ENCODE data around the gene TOMM20L.
"Not testable (repeated sequence)": the region's sequence is repeated elsewhere in the genome, so short reads cannot be mapped to it uniquely, and the experiment has no call there.

The TOMM20L gene

DNA sequence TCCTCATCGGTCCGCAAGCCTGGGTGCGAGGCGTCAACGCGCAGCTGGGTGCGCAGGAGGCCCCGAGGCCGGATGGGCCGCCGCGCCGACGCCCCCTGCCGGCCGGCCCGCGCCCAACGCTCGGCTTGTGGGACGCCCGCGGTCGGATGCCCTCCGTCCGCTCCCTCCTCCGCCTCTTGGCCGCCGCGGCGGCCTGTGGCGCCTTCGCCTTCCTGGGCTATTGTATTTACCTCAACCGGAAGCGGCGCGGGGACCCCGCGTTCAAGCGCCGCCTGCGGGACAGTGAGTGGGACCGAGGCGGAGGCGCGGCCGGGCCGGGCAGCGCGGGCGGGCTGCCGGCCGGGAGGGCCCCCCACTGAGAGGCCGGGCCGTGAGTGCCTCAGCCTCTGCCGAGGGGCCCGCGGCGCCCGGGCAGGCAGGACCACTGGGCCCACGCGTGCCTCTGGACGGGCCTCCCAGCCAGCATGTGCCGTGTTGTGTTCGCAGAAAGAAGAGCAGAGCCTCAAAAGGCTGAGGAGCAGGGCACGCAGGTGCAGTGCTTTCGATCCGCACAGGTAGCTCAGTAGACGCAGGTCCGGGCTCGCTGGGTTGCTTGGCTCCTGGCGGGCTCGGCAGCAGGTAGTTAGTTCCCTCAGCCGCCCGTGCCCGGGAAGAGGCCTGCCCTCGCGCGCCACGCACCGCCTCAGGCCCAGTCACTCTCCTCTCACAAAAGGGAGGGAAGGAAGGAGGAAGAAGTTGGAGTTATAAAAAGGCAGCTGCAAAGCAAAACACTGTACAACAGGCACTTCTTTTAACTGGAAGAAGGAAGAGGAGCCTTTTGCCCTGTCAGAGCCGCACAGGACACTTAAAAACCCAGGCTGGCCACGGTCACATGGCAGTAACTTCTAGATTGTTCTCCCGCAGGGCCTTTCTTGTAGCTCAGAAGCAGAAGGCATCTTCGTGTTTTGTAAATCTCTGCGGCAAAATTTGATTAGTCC lies at the start of gene TOMM20L:
TOMM20L (plus strand) TSS at position 119 of the 977 bp plus-strand sequence; CDS start at position 147, 28 bp downstream.
- DNase-seq (ENCODE audit: low read depth) = no peak

GRCh38 chr14:58353516-58354299 lies 42.0 kb upstream of the TOMM20L start:
- DNase-seq (ENCODE audit: low read depth) = no peak

- DNase-seq (ENCODE audit: low read depth) = no peak
Measured at GRCh38 chr14:58354808-58355207, 40.9 kb upstream of the TOMM20L start.

- no peak for DNase-seq (ENCODE audit: low read depth)
Measured at GRCh38 chr14:58356268-58356667, 39.5 kb upstream of the TOMM20L start.

GRCh38 chr14:58362272-58362671 lies 33.5 kb upstream of the TOMM20L start:
- DNase-seq (ENCODE audit: low read depth) = not testable (repeated sequence)

DNA sequence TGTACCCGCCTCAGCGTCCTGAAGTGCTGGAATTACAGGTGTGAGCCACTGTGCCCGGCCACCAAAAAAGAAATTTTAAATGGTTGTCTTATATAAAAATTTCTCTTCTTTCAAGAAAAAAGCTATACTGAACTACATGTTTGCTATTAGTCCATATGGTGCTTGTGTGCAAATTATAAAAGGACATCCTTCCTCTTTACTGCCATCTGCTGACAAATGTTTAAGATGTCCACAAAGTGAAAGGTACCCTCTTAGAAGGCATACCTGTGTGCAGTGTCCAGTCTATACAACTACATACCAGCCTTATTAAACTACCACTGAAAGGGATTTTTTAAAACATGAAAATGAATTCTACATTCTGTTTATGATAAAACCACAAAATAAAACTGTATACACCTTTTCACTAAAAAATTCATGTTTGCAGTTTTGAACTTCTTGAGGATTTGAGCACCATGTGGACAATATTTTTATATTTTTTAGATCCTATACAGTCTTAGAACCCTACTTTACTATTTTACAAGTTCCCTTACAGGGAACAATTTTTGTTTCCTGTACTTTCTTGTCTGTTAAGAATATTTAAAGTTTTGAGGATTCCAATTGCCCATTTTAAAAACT lies 32.8 kb upstream of the TOMM20L start:
- no peak for DNase-seq (ENCODE audit: low read depth)

DNA sequence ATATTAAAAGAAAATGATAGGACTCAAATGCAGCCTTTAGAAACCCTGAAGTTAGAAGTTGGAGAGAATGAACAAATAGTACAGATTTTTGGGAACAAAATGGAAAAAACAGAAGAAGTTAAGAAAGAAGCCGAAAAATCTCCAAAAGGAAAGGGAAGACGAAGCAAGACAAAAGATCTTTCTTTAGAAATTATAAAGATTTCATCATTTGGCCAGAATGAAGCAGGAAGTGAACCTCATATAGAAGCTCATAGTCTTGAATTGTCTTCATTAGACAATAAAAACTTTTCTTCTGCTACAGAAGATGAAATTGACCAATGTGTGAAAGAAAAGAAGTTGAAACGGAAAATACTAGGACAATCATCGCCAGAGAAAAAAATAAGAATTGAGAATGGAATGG lies 31.4 kb upstream of the TOMM20L start:
- DNase-seq (ENCODE audit: low read depth) = no peak

DNA sequence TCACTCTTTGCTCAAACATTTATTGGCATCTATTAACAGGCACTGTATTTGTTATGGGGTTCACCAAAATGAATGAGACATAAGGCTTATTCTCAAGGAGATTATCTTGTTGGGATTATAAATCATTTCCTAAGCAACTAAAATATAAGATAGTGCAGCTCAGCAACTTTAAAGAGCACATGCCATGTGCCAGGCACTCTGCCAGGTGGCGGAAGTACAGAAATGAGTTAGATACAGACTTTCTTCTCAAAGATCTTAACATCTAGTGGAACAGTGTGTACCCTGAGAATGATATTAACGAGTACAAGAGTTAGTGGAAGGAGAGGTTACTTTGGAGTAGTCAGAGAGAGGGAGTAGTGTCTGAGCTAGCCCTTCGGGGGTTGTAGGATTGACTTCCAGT lies 28.4 kb upstream of the TOMM20L start:
- DNase-seq (ENCODE audit: low read depth) = no peak

DNA sequence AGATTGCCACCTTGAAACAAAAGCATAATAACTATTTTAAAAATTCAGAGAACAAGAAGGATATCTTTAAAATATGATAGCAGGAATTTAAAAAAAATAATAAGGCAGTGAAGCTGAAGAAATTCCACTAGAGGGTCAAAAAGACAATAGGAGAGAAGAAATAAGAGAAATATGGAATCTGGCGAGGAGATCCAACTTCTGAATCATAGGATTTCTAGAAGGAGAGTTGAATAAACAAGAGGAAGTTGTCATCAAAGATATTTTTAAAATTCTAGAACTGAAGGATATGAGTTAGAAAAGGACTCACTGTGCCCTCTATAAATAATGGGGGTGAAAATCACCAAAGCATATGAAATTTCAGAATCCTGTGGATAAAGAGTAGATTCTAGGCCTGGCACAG lies 26.8 kb upstream of the TOMM20L start:
- no peak for DNase-seq (ENCODE audit: low read depth)

DNA sequence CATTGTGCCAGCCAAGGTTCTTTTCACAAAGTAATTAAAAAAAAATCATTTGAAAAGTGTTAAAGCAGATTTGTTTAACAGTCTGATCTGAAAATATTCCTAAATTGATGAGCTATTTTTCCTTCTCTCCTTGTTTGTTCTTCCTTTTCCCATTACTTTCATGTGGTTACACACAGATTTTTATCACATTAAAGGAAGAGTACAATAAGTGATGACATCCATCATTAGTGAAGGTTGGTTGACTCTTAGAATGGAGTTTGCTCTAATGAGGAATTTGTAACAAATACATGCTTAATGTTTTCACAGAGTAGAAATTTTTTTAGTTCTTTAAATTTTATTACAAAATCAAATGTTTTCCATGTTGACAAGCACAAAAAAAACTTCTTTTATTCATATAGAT lies 18.9 kb upstream of the TOMM20L start:
- DNase-seq (ENCODE audit: low read depth) = no peak

DNA sequence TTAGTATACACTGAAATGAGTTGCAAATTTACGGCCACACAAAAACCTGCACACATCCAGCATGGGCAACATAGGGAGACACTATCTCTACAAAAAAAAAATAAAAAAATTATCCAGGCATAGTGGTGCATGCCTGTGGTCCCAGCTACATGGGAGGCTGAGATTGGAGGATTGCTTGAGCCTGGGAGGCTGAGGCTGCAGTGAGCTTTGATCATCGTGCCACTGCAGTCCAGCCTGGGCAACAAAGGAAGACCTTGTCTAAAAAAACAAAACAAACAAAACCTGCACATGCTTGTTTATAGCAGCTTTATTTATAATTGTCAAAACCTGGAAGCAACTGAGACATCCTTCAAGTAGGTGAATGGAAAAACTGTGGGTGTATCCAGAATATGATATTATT lies 4.9 kb upstream of the TOMM20L start:
- DNase-seq (ENCODE audit: low read depth) = no peak

DNA sequence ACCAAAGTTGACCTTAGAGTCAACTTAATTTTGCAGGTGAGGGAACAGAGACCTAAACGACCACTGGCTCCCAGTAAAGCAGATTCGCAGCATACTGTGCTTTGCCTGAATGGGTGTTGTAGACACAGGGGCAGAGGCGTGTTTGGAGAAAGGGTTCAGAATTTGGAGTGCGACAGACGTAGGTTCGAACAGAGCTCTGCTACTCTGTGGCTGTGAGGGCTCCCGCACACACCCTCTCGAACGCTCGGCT lies 243 bp upstream of the TOMM20L start:
- DNase-seq (ENCODE audit: low read depth) = no peak

DNA sequence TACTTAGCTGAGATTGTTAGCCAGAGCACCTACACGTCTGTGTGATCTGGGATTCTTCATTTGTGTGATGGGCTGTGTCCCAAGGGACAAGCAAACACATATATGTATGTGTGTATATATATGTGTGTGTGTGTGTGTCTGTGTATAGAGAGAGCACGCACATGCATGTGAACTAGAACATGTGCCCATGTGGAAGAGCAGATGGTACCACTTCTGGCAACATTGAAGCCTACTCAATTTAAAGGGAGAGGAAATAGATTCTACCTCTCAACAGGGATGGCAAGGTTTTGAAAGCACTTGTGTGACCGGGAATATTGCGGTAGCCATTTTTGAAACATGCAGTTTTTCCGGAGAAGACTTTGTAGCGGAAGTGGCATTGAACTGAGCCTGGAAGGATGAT lies 1.4 kb downstream of the TOMM20L start:
- DNase-seq (ENCODE audit: low read depth) = no peak

DNA sequence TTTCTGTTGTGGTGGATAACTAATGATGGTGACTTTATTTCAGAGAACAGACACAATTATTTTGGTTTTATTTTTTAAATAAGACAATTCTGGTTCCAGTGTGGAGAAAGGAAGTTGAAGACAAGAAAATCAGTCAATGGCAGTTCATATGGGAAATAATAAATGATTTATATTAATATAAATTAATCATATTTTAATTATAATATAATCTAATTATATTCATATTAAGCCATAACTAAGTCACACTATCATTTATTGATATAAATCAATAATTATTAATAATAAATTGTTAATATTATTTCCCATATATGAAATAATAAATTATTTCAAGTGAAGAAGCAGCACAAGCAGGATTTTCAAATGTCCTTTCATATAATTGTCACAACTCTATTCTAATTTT lies 2.8 kb downstream of the TOMM20L start:
- no peak for DNase-seq (ENCODE audit: low read depth)

- DNase-seq (ENCODE audit: low read depth) = no peak
Measured at GRCh38 chr14:58398895-58399294, 3.2 kb downstream of the TOMM20L start.

- no peak for DNase-seq (ENCODE audit: low read depth)
Measured at GRCh38 chr14:58401587-58401986, 5.9 kb downstream of the TOMM20L start.

GRCh38 chr14:58408681-58409215 lies 13.0 kb downstream of the TOMM20L start:
- no peak for DNase-seq (ENCODE audit: low read depth)

DNA sequence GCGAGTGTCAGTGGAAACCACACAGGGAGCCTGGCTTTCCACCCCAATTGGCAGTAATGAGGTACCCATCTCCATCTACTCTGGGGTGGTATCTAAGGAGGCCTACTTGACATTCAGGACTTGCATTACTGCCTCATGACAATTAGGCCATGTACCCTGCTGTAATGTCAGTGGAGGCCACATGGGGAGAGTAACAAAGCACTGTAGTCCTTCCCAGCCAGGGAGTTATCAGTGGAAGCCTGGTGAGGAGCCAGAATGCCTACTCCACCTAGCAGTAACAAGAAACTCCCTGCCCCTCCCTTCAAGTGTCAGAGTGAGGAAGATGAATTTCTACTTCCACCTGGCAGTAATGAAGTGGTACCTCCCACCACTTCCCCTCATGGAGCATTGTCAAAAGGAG lies 19.1 kb downstream of the TOMM20L start:
- DNase-seq (ENCODE audit: low read depth) = no peak

- no peak for DNase-seq (ENCODE audit: low read depth)
Measured at GRCh38 chr14:58415636-58416547, 20.2 kb downstream of the TOMM20L start.

- not testable (repeated sequence) for DNase-seq (ENCODE audit: low read depth)
Measured at GRCh38 chr14:58416934-58417333, 21.2 kb downstream of the TOMM20L start.

GRCh38 chr14:58426670-58427280 lies 31.0 kb downstream of the TOMM20L start:
- no peak for DNase-seq (ENCODE audit: low read depth)

Measured in HS-5 (cell line).